ENCODE data around the gene RAB3IL1. TPM values are rescaled to one million over a fixed set of nuclear protein-coding genes. Genes with fewer than 3 reads are reported as not detected.

RAB3IL1 gene
- total and polyA plus RNA-seq, 2 of the 13 experiments (the other 11 are each of a cell fraction or from before 2014, with no cell fraction given): 1.2 to 2.0 TPM

GRCh38 chr11:61951484-61952135 lies 34.2 kb upstream of the RAB3IL1 start:
- no peak overlapping the region for H3K9ac ChIP-seq (ENCODE audit: insufficient read depth, low read depth, low read length)
- no peak overlapping the region for H3K27ac ChIP-seq (ENCODE audit: extremely low read length, insufficient read depth, low read length)
- no peaks in the 10 kb centered on the region for H3K27me3 ChIP-seq (ENCODE audit: control insufficient read depth in 1 of 2, insufficient read depth in 2 of 2, low read length in 2 of 2)
- H3K4me1 ChIP-seq (ENCODE audit: insufficient read depth, low read length): peaks cover 37% of the 10 kb centered on the region
- no peak for DNase-seq (ENCODE audit: low spot score)
- intact Hi-C loops (cut with micrococcal nuclease; ENCODE audit: unreplicated experiment) (no loop called here), in situ Hi-C loops (cut with HindIII; ENCODE audit: extremely low pct_ligation_motif_present, low pct_unique_long_range_greater_than_20kb) (no loop called here)
- no peaks in the 10 kb centered on the region for H3K79me2 ChIP-seq (ENCODE audit: insufficient read depth, low read length)
- FAIRE-seq: no peak
- BruUV-seq (replicated peaks): no TSS peak
- no peak overlapping the region for H3K4me2 ChIP-seq (ENCODE audit: low read depth, low read length)
- H3K4me3 ChIP-seq (replicated peaks in 1 of 3; ENCODE audit: insufficient read depth in 1 of 3, low read depth in 2 of 3, low read length in 3 of 3): no peak overlapping the region
- ATAC-seq: no peak
- TF ChIP-seq MAFG (CRISPR knock-in tag; IDR thresholded peaks at IDR 0.05) (no peak), HOXA3 (CRISPR knock-in tag; IDR thresholded peaks at IDR 0.05) (no peak)
- H4K20me1 ChIP-seq (ENCODE audit: insufficient read depth, low read length): no peaks in the 10 kb centered on the region
- ChIA-PET POLR2A (interaction anchor here (0.8 to 10.3 kb wide), 11 partner anchors 10 to 136 kb away, joined by 3 to 138 read pairs (median 10); partner anchors contain the start of gene FTH1), CTCF (ENCODE audit: low intra/inter-chr PET ratio, low total read pairs) (no interaction called here)
- no peak overlapping the region for H2AFZ ChIP-seq (ENCODE audit: low read length)
- no peaks in the 10 kb centered on the region for H3K36me3 ChIP-seq (replicated peaks in 1 of 2; ENCODE audit: control insufficient read depth in 1 of 2, insufficient read depth in 2 of 2, low read length in 2 of 2)
- WGBS (ENCODE audit: low lambda C conversion rate): 81% methylated on average over 8 of the region's 11 CpGs
- H3K9me3 ChIP-seq (ENCODE audit: low read length): no peaks in the 10 kb centered on the region

- BruUV-seq (replicated peaks): TSS peak; percentile 95
- Histone ChIP-seq H3K9me3 (ENCODE audit: low read length) (no peaks in the 10 kb centered on the region), H3K79me2 (ENCODE audit: insufficient read depth, low read length) (no peaks in the 10 kb centered on the region), H3K27me3 (ENCODE audit: control insufficient read depth in 1 of 2, insufficient read depth in 2 of 2, low read length in 2 of 2) (peaks cover 0 to 12% of the 10 kb centered on the region in 2 experiments; a peak in 2 of 5 replicates), H4K20me1 (ENCODE audit: insufficient read depth, low read length) (no peaks in the 10 kb centered on the region), H3K4me3 (replicated peaks in 1 of 3; ENCODE audit: insufficient read depth in 1 of 3, low read depth in 2 of 3, low read length in 3 of 3) (peak within 1 kb of the TSS in 1 of 3 experiments; percentile 40; a peak in 1 of 6 replicates), H3K9ac (ENCODE audit: insufficient read depth, low read depth, low read length) (peak within 1 kb of the TSS; percentile 64; the same call in 1 of the 2 replicates), H3K4me1 (ENCODE audit: insufficient read depth, low read length) (peaks cover 35% of the 10 kb centered on the region), H3K36me3 (replicated peaks in 1 of 2; ENCODE audit: control insufficient read depth in 1 of 2, insufficient read depth in 2 of 2, low read length in 2 of 2) (no peaks in the 10 kb centered on the region), H3K27ac (ENCODE audit: extremely low read length, insufficient read depth, low read length) (no peak within 1 kb of the TSS), H2AFZ (ENCODE audit: low read length) (no peak within 1 kb of the TSS), H3K4me2 (ENCODE audit: low read depth, low read length) (peak within 1 kb of the TSS; percentile 69)
- intact Hi-C loops (cut with micrococcal nuclease; ENCODE audit: unreplicated experiment) (no loop called here), in situ Hi-C loops (cut with HindIII; ENCODE audit: extremely low pct_ligation_motif_present, low pct_unique_long_range_greater_than_20kb) (no loop called here)
- FAIRE-seq (no peak), DNase-seq (ENCODE audit: low spot score) (no peak), ATAC-seq (no peak)
- CTCF ChIA-PET (ENCODE audit: low intra/inter-chr PET ratio, low total read pairs): interaction anchor here (4.9 kb wide), 1 partner anchor 51 kb away, joined by 124 read pairs; no protein-coding TSS in a partner anchor
- POLR2A ChIA-PET: interaction anchor here (0.8 to 10.3 kb wide), 27 partner anchors 11 to 158 kb away, joined by 3 to 138 read pairs (median 6); partner anchors contain the start of genes FEN1, FTH1 and TMEM258
- WGBS (ENCODE audit: low lambda C conversion rate): 68% methylated on average over 5 of the region's 8 CpGs
- TF ChIP-seq UBTF (CRISPR knock-in tag; IDR thresholded peaks at IDR 0.05) (peak; percentile 32; the same call in 1 of the 2 replicates), AKNA (CRISPR knock-in tag; IDR thresholded peaks at IDR 0.05; ENCODE audit: borderline replicate concordance) (no peak), HNRNPL (IDR thresholded peaks at IDR 0.05; ENCODE audit: low read depth, low read length) (peak; percentile 74; the same call in 1 of the 2 replicates), ATF7 (IDR thresholded peaks at IDR 0.05) (no peak), ATF7 (CRISPR knock-in tag; IDR thresholded peaks at IDR 0.05) (no peak), CBX2 (IDR thresholded peaks at IDR 0.05; ENCODE audit: low read depth, low read length) (no peak), CBX2 (CRISPR knock-in tag; IDR thresholded peaks at IDR 0.05; ENCODE audit: low read depth) (no peak), NR2C2 (CRISPR knock-in tag; IDR thresholded peaks at IDR 0.05; ENCODE audit: borderline replicate concordance) (peak; percentile 15; the same call in 1 of the 2 replicates)
These were observed 32.7 kb upstream of the RAB3IL1 start, which contains the start of gene BEST1 for GRCh38 chr11:61950035-61950547. BEST1 (plus strand) TSS chr11:61950351; CDS start chr11:61951807, 1,456 bp downstream.
